Transverse colon (tissue), 4 donors: ENCODE results near the gene TJAP1.

Source experiments
- EP300 ChIP-seq: sonication (generic); formaldehyde crosslinking; IDR thresholded peaks from one replicate; pipeline ENCODE4 v1.6.1; 2017; ENCODE audit warnings: antibody characterized with exemption, low read depth
- POLR2A ChIP-seq: fragments of 450-650 bp; IDR thresholded peaks from one replicate; pipeline ENCODE4 v1.6.1; 2016; ENCODE audit warnings: antibody characterized with exemption, mild to moderate bottlenecking, moderate library complexity
- POLR2AphosphoS5 ChIP-seq, 3 donors: sonication (generic); formaldehyde crosslinking; IDR thresholded peaks; one replicate each; pipeline ENCODE4 v1.6.1; 2016; ENCODE audit warnings: antibody characterized with exemption in 3 of 3
- TF ChIP-seq, protein P1 (sequence below), 5 experiments: fragments of 200-600 bp in 3 of 5; fragments of 450-650 bp in 2 of 5; sonication (generic) in 3 of 5; IDR thresholded peaks; 1 replicate in 2 of 5; 2 replicates in 3 of 5; pipeline ENCODE4 v1.5.1; 2016 to 2017; ENCODE audit warnings: antibody characterized with exemption in 5 of 5, inconsistent platforms in 3 of 5, mild to moderate bottlenecking in 2 of 5, moderate library complexity in 1 of 5

DNA sequence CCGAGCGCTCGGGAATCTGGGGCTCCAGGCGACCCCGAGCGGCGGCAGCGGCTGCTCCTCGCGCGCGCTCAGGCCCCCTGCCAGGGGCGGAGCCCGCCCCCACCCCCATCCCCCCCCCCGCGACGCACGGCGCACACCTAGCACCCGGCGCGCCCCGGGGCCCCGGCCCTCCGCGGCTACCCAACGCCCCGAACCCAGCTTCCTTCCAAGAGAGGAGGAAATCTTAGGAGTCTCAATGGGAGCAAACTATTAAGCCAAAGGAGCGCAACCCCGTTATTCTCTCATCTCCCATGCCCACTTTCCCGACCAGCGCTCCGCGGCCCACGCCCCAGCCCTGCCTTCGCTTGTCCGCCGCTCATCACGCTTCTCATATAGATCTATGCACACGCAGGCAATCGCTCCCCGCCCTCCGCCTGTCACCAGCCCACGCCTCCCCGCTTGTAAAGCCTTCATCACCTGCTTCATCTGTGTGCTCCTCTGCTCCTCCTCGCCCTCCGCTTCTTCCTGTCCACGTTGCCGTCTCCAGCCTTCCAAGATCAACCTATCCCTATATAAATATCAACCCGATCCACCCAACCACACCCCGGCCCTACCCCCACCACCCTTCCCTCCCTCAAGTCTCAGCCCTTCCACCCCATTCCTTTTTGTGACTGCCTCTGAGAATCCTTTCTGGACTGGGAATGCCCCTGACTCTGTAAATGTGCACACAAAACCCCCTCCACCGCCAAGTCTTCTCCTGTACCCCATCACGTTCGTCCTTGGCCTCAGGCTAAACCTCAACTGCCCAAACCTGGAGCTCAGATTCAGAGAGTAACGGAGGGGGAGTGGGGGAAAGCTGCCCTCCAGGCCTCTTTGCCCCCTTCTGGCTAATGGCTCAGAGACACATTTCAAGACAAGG is 21.6 kb upstream of the TJAP1 start, which contains the start of gene DLK2:
- TF ChIP-seq, protein P1, sequence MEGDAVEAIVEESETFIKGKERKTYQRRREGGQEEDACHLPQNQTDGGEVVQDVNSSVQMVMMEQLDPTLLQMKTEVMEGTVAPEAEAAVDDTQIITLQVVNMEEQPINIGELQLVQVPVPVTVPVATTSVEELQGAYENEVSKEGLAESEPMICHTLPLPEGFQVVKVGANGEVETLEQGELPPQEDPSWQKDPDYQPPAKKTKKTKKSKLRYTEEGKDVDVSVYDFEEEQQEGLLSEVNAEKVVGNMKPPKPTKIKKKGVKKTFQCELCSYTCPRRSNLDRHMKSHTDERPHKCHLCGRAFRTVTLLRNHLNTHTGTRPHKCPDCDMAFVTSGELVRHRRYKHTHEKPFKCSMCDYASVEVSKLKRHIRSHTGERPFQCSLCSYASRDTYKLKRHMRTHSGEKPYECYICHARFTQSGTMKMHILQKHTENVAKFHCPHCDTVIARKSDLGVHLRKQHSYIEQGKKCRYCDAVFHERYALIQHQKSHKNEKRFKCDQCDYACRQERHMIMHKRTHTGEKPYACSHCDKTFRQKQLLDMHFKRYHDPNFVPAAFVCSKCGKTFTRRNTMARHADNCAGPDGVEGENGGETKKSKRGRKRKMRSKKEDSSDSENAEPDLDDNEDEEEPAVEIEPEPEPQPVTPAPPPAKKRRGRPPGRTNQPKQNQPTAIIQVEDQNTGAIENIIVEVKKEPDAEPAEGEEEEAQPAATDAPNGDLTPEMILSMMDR (IDR thresholded peaks at IDR 0.05): no peak
- TF ChIP-seq POLR2A (no peak), POLR2AphosphoS5 (IDR thresholded peaks at IDR 0.05) (no peak), EP300 (no peak)
